Upper lobe of right lung (tissue), 1 donor: Measurements from ENCODE around the gene GPC1. TPM values are rescaled to one million over a fixed set of nuclear protein-coding genes. Genes with fewer than 3 reads are reported as not detected.
"Not testable (repeated sequence)": the region's sequence is repeated elsewhere in the genome, so short reads cannot be mapped to it uniquely, and the experiment has no call there.

Experiments used
- ATAC-seq: fragments of 200-7000 bp; cut with Tn5 transposase; one replicate; pipeline ENCODE4 v1.9.1; 2020; ENCODE audit warnings: mild to moderate bottlenecking, moderate library complexity
- DNase-seq: peaks from one replicate; pipeline ENCODE4 v3.0.0-alpha.2; 2020
- H3K27ac ChIP-seq: fragments of 200-600 bp; one replicate; pipeline ENCODE4 v1.8.0; 2022
- H3K27me3 ChIP-seq: fragments of 200-600 bp; one replicate; pipeline ENCODE4 v1.8.0; 2022; ENCODE audit warnings: mild to moderate bottlenecking
- H3K36me3 ChIP-seq: fragments of 200-600 bp; one replicate; pipeline ENCODE4 v1.8.0; 2022
- H3K4me1 ChIP-seq: fragments of 200-600 bp; one replicate; pipeline ENCODE4 v1.8.0; 2022
- H3K4me3 ChIP-seq: fragments of 200-600 bp; one replicate; pipeline ENCODE4 v1.8.0; 2022; ENCODE audit warnings: mild to moderate bottlenecking
- H3K9me3 ChIP-seq: fragments of 200-600 bp; one replicate; pipeline ENCODE4 v1.8.0; 2022
- CTCF ChIP-seq: fragments of 200-600 bp; IDR thresholded peaks from one replicate; pipeline ENCODE4 v1.8.0; 2022; ENCODE audit warnings: antibody characterized with exemption
- intact Hi-C: fragments of 100-400 bp; cut with DNase I; formaldehyde crosslinking; loops from one replicate; pipeline ENCODE4 v1.11.0; 2022
- total RNA-seq: library from RNA; stranded (reverse); fragmentation: NEBNext Ultra II Directional; extraction: Animal tissue kit (Norgen Biotek cat#: 25700); gene quantifications from one replicate; pipeline ENCODE4 v1.2.1, GENCODE V29; 2021
- donor health status: DM: no; HTN: yes; CAD: no; lungs with severe emphysema.

GPC1 gene
- total RNA-seq, 1 donor from 2014 or later, result 24.8 TPM

- intact Hi-C loops, result no loop called here
- DNase-seq (peak; percentile 58), ATAC-seq (no peak)
- Histone ChIP-seq H3K36me3 (no peaks in the 10 kb centered on the region), H3K27me3 (no peaks in the 10 kb centered on the region), H3K9me3 (no peaks in the 10 kb centered on the region), H3K27ac (no peak overlapping the region), H3K4me3 (no peak overlapping the region), H3K4me1 (no peaks in the 10 kb centered on the region)
- no peak for TF ChIP-seq CTCF
Observed at GRCh38 chr2:240481720-240482119, 46.3 kb downstream of the GPC1 start.

- H3K27me3 ChIP-seq, result no peaks in the 10 kb centered on the region
- no peaks in the 10 kb centered on the region for H3K36me3 ChIP-seq
- H3K9me3 ChIP-seq, result no peaks in the 10 kb centered on the region
- intact Hi-C loops, result no loop called here
- no peak for TF ChIP-seq CTCF
- H3K27ac ChIP-seq, result no peak overlapping the region
- ATAC-seq (peak; percentile 29), DNase-seq (peak; percentile 50)
- H3K4me1 ChIP-seq, result no peaks in the 10 kb centered on the region
- H3K4me3 ChIP-seq, result no peak overlapping the region
Observed at GRCh38 chr2:240482141-240482540, 46.7 kb downstream of the GPC1 start.

GRCh38 chr2:240491483-240491882 is 56.0 kb downstream of the GPC1 start:
- H3K4me1 ChIP-seq, result no peaks in the 10 kb centered on the region
- no peak for TF ChIP-seq CTCF
- H3K9me3 ChIP-seq, result peaks cover 6% of the 10 kb centered on the region
- intact Hi-C loops, result no loop called here
- ATAC-seq, result no peak
- no peak overlapping the region for H3K4me3 ChIP-seq
- H3K27me3 ChIP-seq, result no peaks in the 10 kb centered on the region
- no peak overlapping the region for H3K27ac ChIP-seq
- DNase-seq, result no peak
- peaks cover 1% of the 10 kb centered on the region for H3K36me3 ChIP-seq

- H3K4me1 ChIP-seq, result no peaks in the 10 kb centered on the region
- intact Hi-C loops, result no loop called here
- no peak for TF ChIP-seq CTCF
- no peaks in the 10 kb centered on the region for H3K27me3 ChIP-seq
- peaks cover 5% of the 10 kb centered on the region for H3K9me3 ChIP-seq
- DNase-seq (no peak), ATAC-seq (peak; percentile 17)
- peaks cover 4% of the 10 kb centered on the region for H3K36me3 ChIP-seq
- no peak overlapping the region for H3K4me3 ChIP-seq
- H3K27ac ChIP-seq, result no peak overlapping the region
Observed at GRCh38 chr2:240494194-240494793, 58.8 kb downstream of the GPC1 start.

- H3K27me3 ChIP-seq, H3K4me1 ChIP-seq, ATAC-seq, H3K9me3 ChIP-seq, intact Hi-C loops, H3K27ac ChIP-seq, H3K4me3 ChIP-seq, H3K36me3 ChIP-seq: not testable (repeated sequence)
- peak; percentile 22 for TF ChIP-seq CTCF
- DNase-seq, result peak; percentile 40
Observed at GRCh38 chr2:240494942-240495341, 59.5 kb downstream of the GPC1 start.

- H3K4me1 ChIP-seq, H3K9me3 ChIP-seq, intact Hi-C loops, H3K27me3 ChIP-seq, DNase-seq, H3K27ac ChIP-seq, ATAC-seq, H3K4me3 ChIP-seq: not testable (repeated sequence)
- peaks cover 13% of the 10 kb centered on the region for H3K36me3 ChIP-seq
Observed at GRCh38 chr2:240497082-240497481, 61.6 kb downstream of the GPC1 start.
